ENCODE results near the gene PTX4. TPM values are rescaled to one million over a fixed set of nuclear protein-coding genes. Genes with fewer than 3 reads are reported as not detected.

Gene PTX4
- total RNA-seq, 2 donors from 2014 or later = 0.78 TPM; not detected in 1

DNA sequence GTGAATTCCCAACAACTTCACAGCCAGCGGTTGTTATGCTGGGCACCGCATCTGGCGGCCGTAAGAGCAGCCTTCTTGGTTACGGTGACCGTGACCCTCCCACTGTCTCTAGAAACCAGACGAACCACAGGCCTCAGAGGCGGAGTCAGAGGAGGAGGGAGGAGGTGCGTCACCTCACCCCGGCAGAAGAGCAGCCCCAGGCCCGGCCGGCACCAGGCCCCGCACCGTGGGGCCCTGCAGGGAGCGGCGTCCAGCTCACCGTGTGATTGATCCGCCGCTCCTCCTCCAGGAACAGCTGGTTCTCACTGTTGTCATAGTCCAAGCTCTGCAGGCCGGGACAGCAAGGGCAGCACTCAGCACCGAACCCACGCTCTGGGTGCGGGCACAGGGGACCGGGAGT lies 27.6 kb downstream of the PTX4 start:
- no peaks in the 10 kb centered on the region for H3K4me1 ChIP-seq (ENCODE audit: control insufficient read depth in 1 of 2, low read depth in 2 of 2)
- peaks cover 23% of the 10 kb centered on the region for H3K36me3 ChIP-seq
- no peak overlapping the region for H3K4me3 ChIP-seq
- TF ChIP-seq, protein P1, sequence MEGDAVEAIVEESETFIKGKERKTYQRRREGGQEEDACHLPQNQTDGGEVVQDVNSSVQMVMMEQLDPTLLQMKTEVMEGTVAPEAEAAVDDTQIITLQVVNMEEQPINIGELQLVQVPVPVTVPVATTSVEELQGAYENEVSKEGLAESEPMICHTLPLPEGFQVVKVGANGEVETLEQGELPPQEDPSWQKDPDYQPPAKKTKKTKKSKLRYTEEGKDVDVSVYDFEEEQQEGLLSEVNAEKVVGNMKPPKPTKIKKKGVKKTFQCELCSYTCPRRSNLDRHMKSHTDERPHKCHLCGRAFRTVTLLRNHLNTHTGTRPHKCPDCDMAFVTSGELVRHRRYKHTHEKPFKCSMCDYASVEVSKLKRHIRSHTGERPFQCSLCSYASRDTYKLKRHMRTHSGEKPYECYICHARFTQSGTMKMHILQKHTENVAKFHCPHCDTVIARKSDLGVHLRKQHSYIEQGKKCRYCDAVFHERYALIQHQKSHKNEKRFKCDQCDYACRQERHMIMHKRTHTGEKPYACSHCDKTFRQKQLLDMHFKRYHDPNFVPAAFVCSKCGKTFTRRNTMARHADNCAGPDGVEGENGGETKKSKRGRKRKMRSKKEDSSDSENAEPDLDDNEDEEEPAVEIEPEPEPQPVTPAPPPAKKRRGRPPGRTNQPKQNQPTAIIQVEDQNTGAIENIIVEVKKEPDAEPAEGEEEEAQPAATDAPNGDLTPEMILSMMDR (IDR thresholded peaks at IDR 0.05) = no peak
- H3K9me3 ChIP-seq = no peaks in the 10 kb centered on the region
- ATAC-seq (ENCODE audit: insufficient number of reproducible peaks, low FRiP score, low read depth) (no peak), DNase-seq (ENCODE audit: low spot score) (no peak)
- no peaks in the 10 kb centered on the region for H3K27me3 ChIP-seq (replicated peaks; ENCODE audit: insufficient read depth)
- H3K27ac ChIP-seq = no peak overlapping the region

DNA sequence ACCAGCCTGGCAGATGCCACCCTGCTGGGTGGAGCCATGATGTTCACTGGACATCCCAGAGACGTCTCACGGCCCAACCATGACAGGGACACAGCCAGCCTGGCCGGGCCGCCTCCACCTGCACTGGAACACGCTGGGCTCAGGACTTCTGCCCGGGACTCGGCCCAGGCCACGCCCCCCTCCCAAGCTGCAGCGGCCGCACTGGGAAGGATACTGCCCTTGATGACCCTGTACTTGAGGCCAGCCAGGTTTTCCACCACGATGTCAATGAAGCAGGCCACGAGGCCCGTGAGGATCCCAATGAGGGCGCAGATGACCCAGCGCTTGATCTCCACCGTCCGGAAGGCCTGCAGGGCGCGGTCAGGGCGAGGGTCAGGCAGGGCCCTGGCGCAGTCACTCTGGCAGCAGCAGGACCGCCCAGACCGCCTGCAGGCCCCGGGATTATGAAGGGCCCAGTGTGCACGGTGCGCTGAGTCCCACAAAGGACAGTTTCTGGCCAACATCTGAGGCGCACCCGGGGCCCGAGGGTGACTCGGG lies 28.1 kb downstream of the PTX4 start:
- TF ChIP-seq, protein P1 (IDR thresholded peaks at IDR 0.05) = no peak
- Histone ChIP-seq H3K36me3 (peaks cover 27% of the 10 kb centered on the region), H3K4me1 (ENCODE audit: control insufficient read depth in 1 of 2, low read depth in 2 of 2) (no peaks in the 10 kb centered on the region), H3K27me3 (replicated peaks; ENCODE audit: insufficient read depth) (no peaks in the 10 kb centered on the region), H3K9me3 (no peaks in the 10 kb centered on the region), H3K27ac (no peak overlapping the region), H3K4me3 (no peak overlapping the region)
- DNase-seq (ENCODE audit: low spot score) (no peak), ATAC-seq (ENCODE audit: insufficient number of reproducible peaks, low FRiP score, low read depth) (no peak)

DNA sequence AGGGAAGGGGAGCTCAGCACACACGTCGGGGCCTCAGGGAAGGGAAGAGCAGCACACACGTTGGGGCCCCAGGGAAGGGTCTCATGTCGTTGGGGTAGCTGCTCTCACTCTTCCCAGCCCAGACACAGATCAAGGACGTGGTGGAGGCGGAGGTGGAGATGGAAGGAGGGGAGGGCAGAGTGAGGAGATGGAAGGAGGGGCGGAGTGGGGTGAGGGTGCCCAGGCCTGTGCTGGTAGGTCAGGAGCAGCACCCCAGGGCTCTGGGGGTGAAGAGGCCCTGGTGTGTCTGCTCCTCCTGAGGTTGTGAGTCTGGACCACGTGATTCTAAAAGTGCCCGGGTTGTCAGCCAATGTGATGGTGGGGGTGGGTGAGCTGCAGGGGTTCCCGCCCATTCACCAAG lies 28.8 kb downstream of the PTX4 start:
- ATAC-seq (ENCODE audit: insufficient number of reproducible peaks, low FRiP score, low read depth) = no peak
- no peak for DNase-seq (ENCODE audit: low spot score)
- Histone ChIP-seq H3K27ac (no peak overlapping the region), H3K4me3 (no peak overlapping the region), H3K36me3 (peaks cover 34% of the 10 kb centered on the region), H3K4me1 (ENCODE audit: control insufficient read depth in 1 of 2, low read depth in 2 of 2) (no peaks in the 10 kb centered on the region), H3K9me3 (no peaks in the 10 kb centered on the region), H3K27me3 (replicated peaks; ENCODE audit: insufficient read depth) (no peaks in the 10 kb centered on the region)
- TF ChIP-seq, protein P1 (IDR thresholded peaks at IDR 0.05) = no peak

DNA sequence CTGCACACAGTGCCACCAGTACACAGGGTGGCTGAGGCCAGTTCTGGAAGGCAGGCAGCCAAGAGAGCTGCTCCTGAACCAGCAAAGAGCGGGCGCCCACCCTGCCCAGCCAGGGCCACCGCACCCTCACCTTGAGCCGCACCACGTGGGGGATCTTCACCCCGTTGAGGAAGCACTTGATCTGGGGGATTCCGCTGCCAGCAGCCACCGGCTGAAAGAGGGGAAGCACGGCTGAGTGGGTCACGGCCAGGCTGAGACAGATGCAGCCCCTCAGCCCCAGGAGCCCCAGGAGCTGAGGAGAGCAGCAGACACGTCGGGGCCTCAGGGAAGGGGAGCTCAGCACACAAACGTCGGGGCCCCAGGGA lies 29.8 kb downstream of the PTX4 start:
- ATAC-seq (ENCODE audit: insufficient number of reproducible peaks, low FRiP score, low read depth) (no peak), DNase-seq (ENCODE audit: low spot score) (no peak)
- Histone ChIP-seq H3K36me3 (peaks cover 42% of the 10 kb centered on the region), H3K9me3 (no peaks in the 10 kb centered on the region), H3K27ac (no peak overlapping the region), H3K4me3 (no peak overlapping the region), H3K4me1 (ENCODE audit: control insufficient read depth in 1 of 2, low read depth in 2 of 2) (no peaks in the 10 kb centered on the region), H3K27me3 (replicated peaks; ENCODE audit: insufficient read depth) (no peaks in the 10 kb centered on the region)
- TF ChIP-seq, protein P1 (IDR thresholded peaks at IDR 0.05) = no peak

DNA sequence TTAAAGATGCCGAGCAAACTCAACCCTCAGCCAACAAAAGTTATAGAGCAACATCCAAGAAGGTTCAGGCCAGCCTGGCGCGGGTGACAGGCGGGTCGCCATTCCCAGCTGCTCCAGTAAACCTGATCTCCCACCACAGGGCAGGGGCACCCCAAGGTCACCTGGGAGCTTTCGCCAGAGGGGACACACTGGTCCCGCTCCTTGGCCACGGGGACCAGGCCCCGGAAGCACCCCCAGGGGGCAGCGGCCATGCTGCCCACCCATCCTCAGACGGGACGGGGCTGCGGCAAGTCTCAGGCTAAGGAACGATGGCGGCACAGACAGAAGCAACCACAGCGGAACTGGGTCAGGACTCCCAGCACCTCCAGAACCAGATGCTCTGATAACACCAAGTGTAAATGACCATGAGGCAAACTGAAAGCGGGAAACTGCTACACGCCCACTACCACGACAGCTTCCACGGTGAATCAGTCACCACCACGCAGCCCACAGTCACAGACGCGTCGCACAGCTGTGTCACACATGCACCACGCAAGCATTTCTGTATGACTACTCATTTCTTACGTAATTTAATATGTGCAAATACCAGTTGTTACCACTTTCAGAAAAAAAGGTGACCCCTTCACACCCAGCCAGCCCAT lies 30.3 kb downstream of the PTX4 start:
- H3K4me3 ChIP-seq = no peak overlapping the region
- H3K36me3 ChIP-seq = peaks cover 47% of the 10 kb centered on the region
- TF ChIP-seq, protein P1 (IDR thresholded peaks at IDR 0.05) = no peak

More for the DNA sequence above, 30.3 kb downstream of the PTX4 start:
- ATAC-seq (ENCODE audit: insufficient number of reproducible peaks, low FRiP score, low read depth) = no peak
- H3K4me1 ChIP-seq (ENCODE audit: control insufficient read depth in 1 of 2, low read depth in 2 of 2) = no peaks in the 10 kb centered on the region
- no peaks in the 10 kb centered on the region for H3K9me3 ChIP-seq
- no peak for DNase-seq (ENCODE audit: low spot score)
- H3K27ac ChIP-seq = no peak overlapping the region
- H3K27me3 ChIP-seq (replicated peaks; ENCODE audit: insufficient read depth) = no peaks in the 10 kb centered on the region
